ENCODE data around the gene LAMA4.

DNA sequence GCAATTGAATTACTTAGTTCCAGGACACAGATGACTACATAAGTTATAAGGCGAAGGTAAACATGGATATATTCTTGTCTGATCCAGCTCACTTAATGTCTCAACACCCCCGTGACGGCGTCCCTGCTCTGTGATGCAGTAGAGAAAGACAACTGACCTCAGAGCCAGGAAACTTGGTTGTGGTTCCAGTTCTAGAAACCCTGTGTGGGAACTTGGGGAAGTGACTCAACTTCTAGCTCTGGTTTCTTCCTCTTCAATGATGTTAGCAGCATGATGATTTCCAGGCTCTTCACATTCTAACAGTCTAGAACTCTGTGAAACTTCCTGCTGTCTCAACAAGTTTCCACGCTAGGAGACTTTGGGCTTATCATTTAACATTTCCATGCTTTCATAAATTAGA is 18.4 kb downstream of the LAMA4 start:
- TF ChIP-seq ELF4 (IDR thresholded peaks at IDR 0.05) (no peak), FOXA1 (IDR thresholded peaks at IDR 0.05) (no peak), SUZ12 (IDR thresholded peaks at IDR 0.05) (no peak), FOXK2 (IDR thresholded peaks at IDR 0.05) (no peak), L3MBTL2 (conservative IDR thresholded peaks at IDR 0.05) (no peak), BHLHE40 (IDR thresholded peaks at IDR 0.05; ENCODE audit: borderline replicate concordance) (no peak), FOXM1 (IDR thresholded peaks at IDR 0.05; ENCODE audit: borderline replicate concordance) (no peak), SP1 (IDR thresholded peaks at IDR 0.05) (no peak), ARNT (IDR thresholded peaks at IDR 0.05) (no peak)

Measured in HEK293T (cell line).